ENCODE data around the gene PLPP3.

The PLPP3 gene

GRCh38 chr1:56464294-56464693 lies 115.1 kb downstream of the PLPP3 start:
- no peak for DNase-seq (ENCODE audit: low read depth in 1 of 2, low spot score in 1 of 2)

- DNase-seq (ENCODE audit: low read depth in 1 of 2, low spot score in 1 of 2), result no peak
These were observed 116.0 kb downstream of the PLPP3 start for GRCh38 chr1:56463376-56463775.

GRCh38 chr1:56462209-56462608 lies 117.2 kb downstream of the PLPP3 start:
- DNase-seq (ENCODE audit: low read depth in 1 of 2, low spot score in 1 of 2), result no peak

- no peak for DNase-seq (ENCODE audit: low read depth in 1 of 2, low spot score in 1 of 2)
These were observed 117.9 kb downstream of the PLPP3 start for GRCh38 chr1:56461158-56462127.

DNA sequence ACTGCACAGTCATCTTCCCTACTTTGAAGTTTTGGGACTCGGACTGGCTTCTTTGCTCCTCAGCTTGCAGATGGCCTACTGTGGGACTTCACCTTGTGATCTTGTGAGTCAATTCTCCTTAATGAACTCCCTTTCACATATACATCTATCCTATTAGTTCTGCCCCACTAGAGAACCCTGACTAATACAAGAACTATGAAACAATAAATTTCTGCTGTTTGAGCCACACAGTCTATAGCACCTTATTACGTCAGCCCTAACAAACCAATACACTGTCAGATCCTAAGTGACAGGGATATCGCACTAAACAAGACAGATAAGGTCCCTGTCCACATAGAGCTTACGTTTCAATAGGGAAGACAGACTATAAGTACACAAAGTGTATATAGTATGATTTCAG lies 120.1 kb downstream of the PLPP3 start:
- no peak for DNase-seq (ENCODE audit: low read depth in 1 of 2, low spot score in 1 of 2)

GRCh38 chr1:56457756-56458375 lies 121.5 kb downstream of the PLPP3 start:
- DNase-seq (ENCODE audit: low read depth in 1 of 2, low spot score in 1 of 2), result no peak

DNA sequence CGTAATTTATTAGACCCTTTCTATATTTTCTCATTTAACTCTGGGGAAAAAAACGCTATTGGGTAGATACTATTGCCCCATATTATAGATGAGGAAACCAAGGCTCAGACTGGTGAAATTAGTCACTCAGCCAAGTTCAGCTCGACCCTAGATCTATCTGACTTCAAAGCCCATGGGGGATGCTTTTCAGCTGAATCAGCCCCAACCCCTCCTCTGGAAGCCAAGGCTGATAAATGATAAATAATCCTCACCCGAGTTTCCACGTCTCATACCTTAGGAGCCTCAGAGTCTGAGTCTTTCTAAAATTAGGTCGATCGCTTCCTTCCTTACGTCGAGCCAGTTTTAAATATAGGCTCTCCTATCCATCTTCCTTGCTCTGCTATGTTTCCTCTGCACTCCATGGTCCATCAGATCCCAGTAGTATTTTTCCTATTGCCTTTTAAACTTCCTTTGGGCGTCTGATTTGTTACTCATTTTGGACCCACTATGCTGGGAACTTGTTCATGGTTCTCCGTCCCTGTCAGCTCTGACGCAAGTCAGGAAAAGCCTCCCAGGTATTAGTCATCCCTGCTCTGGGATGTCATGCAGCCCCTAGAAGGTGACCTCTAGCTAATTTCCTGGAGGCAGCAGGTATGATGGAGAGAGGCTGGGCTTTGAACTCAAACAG lies 122.8 kb downstream of the PLPP3 start:
- DNase-seq (ENCODE audit: low read depth in 1 of 2, low spot score in 1 of 2), result no peak

DNA sequence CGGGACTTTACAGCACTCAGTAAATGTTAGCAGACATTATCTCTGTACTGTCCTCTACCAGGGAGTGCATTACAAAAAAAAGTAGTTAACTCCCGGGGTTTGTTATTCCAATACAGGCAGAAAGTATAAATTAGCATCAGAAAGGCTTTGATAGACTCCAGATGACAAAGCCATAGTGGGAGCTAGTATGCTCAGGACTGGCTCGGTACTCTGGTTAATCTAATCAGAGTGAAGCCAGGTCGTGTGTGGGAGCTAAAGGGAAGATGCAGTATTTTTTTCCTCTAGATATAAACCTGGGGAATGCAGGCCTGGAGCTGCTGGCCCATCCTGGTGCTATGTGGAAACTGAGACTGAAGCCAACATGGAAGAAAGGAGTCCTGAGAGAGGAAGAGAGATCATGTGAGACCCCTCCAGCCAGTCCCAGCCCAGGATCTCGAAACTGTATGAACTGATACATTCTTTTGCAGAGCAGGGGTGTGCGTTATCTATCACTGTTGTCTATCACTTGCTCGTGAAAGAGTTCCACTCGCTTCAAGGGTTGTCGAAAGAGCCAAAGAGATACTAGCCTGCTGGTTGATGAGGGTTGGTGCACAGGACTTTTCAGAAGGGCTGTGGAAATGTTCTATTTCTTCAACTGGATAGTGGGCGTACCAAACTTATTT lies 125.8 kb downstream of the PLPP3 start:
- no peak for DNase-seq (ENCODE audit: low read depth in 1 of 2, low spot score in 1 of 2)

DNA sequence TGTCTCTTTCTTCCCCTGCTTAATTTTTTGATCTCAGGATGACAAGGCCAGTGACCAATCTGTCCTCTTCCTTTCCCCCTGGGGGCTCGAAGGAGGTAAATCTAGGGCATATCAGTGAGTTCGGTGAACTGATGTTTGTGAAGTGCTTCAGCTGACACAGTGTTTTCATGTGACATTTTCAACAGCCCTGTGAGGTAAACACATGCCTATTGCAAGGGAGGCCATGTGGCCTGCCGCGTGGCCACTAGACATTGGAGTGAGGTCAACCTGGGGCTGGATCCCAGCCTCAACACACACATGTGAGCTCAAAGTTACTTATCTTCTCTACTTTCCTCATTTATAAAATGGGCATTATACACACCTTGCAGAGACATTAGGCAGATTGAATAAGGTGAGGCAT lies 126.3 kb downstream of the PLPP3 start:
- no peak for DNase-seq (ENCODE audit: low read depth in 1 of 2, low spot score in 1 of 2)

- DNase-seq (ENCODE audit: low read depth in 1 of 2, low spot score in 1 of 2), result no peak
These were observed 127.0 kb downstream of the PLPP3 start for GRCh38 chr1:56452027-56453011.

GRCh38 chr1:56451491-56451890 lies 127.9 kb downstream of the PLPP3 start:
- DNase-seq (ENCODE audit: low read depth in 1 of 2, low spot score in 1 of 2), result no peak

GRCh38 chr1:56450004-56450666 lies 129.2 kb downstream of the PLPP3 start:
- DNase-seq (ENCODE audit: low read depth in 1 of 2, low spot score in 1 of 2), result no peak

DNA sequence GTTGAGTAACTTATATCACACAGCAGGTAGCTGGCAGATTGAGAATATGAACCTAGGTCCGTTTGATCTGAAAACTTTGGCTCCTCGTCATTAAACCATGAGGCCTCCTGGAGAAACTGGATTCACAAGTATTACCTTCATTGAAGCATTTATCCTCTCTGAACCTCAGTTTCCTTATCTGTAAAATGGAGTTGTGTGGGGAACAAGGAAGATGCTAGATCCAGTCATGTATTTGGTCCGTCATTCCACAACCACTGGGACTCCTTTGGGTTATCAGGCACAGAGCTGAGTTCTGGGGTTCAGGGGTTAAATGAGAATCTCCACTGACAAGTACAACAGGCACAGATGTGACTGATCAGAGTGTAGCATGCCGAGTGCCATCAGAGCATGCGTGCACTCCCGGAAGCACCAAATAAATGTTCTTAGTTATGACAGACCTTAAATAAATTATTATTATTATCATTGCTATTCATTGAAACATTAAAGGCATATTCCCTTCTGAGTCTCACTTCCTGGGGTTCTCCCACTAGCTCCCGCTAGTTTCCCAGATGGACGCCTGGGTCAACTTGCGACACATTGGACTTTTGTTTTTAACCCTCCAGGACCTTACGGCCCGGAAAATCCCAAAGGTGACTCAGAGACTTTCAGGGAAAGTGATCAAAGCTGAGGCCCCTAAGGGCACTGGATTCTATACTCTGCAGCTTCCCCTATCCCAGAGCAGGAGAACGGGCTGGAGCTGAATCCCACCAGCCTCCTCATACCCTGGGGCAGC lies 130.6 kb downstream of the PLPP3 start:
- no peak for DNase-seq (ENCODE audit: low read depth in 1 of 2, low spot score in 1 of 2)

- no peak for DNase-seq (ENCODE audit: low read depth in 1 of 2, low spot score in 1 of 2)
These were observed 131.5 kb downstream of the PLPP3 start for GRCh38 chr1:56447823-56448222.

GRCh38 chr1:56446531-56447098 lies 132.7 kb downstream of the PLPP3 start:
- DNase-seq (ENCODE audit: low read depth in 1 of 2, low spot score in 1 of 2), result no peak

DNA sequence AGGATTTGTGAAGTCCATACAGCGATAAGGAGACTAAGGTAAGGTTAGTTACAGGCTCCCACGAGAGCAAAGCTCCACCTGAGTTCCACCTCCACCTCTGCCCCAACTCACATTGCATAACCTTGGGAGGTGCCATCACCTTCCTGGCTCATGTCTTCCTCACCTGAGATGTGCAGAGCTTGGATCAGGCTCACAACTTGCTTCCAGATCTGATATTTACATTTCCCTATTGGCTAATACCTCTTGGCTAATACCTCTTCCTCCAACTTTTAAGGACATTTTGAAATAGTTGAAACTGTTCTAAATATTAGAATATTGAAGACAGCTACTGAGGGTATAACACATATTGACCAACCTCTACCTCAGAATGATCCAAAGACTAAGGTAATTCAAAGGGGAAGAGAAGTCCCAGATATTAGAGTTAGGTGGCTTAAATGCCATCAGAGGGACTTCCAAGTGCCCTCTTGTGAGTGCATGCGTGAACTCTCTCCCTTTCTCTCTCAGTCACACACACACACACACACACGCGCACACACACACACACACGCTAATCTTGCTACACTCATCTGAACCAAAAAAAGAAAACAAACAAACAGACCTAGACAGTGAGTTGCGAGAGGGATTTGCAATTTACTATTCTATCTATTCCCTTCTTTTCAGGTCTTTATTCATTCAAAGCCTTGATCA lies 134.3 kb downstream of the PLPP3 start:
- DNase-seq (ENCODE audit: low read depth in 1 of 2, low spot score in 1 of 2), result no peak

Data from stimulated activated CD4-positive, alpha-beta T cell treated with anti-CD3 and anti-CD28 coated beads, Interleukin-15, amount 100 ng/mL, for 1 hour (primary cell).